Transverse colon (tissue), 3 donors: ENCODE measurements around the gene RALGPS1.

Source experiments
- CTCF ChIP-seq, 5 experiments: fragments of 200-600 bp in 3 of 5; fragments of 450-650 bp in 2 of 5; sonication (generic) in 3 of 5; IDR thresholded peaks; 1 replicate in 2 of 5; 2 replicates in 3 of 5; pipeline ENCODE4 v1.5.1; 2016 to 2017; ENCODE audit warnings: antibody characterized with exemption in 5 of 5, inconsistent platforms in 3 of 5, mild to moderate bottlenecking in 2 of 5, moderate library complexity in 1 of 5
- EP300 ChIP-seq: sonication (generic); formaldehyde crosslinking; IDR thresholded peaks from one replicate; pipeline ENCODE4 v1.6.1; 2017; ENCODE audit warnings: antibody characterized with exemption, low read depth

DNA sequence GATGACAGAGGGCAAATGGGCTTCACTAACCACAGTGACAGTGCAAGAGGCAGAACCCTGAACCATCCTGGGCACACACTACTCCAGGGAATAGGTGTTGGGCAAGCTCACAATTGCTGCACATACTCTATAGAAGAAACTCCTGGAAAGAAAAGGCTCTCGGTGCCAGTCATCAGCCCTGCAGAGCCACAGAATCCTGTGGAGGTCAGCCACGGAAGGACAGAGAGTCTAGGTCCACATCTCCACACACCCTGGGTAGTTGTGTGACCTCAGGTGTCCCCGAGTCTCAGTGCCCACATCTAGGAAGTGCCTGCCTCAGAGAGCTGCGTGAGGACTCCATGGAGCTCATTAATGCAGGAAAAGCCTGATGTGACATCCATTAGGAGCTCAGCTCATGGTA, 223.9 kb downstream of the RALGPS1 start:
- TF ChIP-seq CTCF (IDR thresholded peaks at IDR 0.05), result no peak
- no peak for TF ChIP-seq EP300
